Neuronal stem cell (in vitro differentiated cells): ENCODE results near the gene TTLL12.

Source experiments
- DNase-seq: peaks from one replicate; pipeline ENCODE4 v3.0.0-alpha.2; 2013; ENCODE audit warnings: low spot score
- H2AFZ ChIP-seq: one replicate; pipeline ENCODE4 v1.6.1; 2013; ENCODE audit warnings: mild to moderate bottlenecking, low read length, inconsistent platforms
- H2AK5ac ChIP-seq: 2 replicates; pipeline ENCODE4 v1.6.1; 2013; ENCODE audit warnings: low read depth, mild to moderate bottlenecking, inconsistent platforms, low read length, moderate library complexity, mixed read lengths
- H2BK120ac ChIP-seq: 2 replicates; pipeline ENCODE4 v1.6.1; 2013; ENCODE audit warnings: low read depth, mild to moderate bottlenecking, inconsistent platforms, low read length, moderate library complexity, mixed read lengths
- H2BK12ac ChIP-seq: one replicate; pipeline ENCODE4 v1.6.1; 2013; ENCODE audit warnings: low read length, inconsistent platforms
- H2BK15ac ChIP-seq: 2 replicates; pipeline ENCODE4 v1.6.1; 2013; ENCODE audit warnings: mild to moderate bottlenecking, low read length, inconsistent platforms, mixed read lengths
- H2BK5ac ChIP-seq: one replicate; pipeline ENCODE4 v1.6.1; 2013; ENCODE audit warnings: inconsistent platforms, mild to moderate bottlenecking, low read length, moderate library complexity
- H3K14ac ChIP-seq: one replicate; pipeline ENCODE4 v1.6.1; 2013; ENCODE audit warnings: low read length, inconsistent platforms
- H3K18ac ChIP-seq: 2 replicates; pipeline ENCODE4 v1.6.1; 2013; ENCODE audit warnings: low read length, inconsistent platforms
- H3K23ac ChIP-seq: 2 replicates; pipeline ENCODE4 v1.6.1; 2013; ENCODE audit warnings: low read depth, mild to moderate bottlenecking, mixed read lengths, low read length, inconsistent platforms; ENCODE audit not compliant: poor library complexity
- H3K27ac ChIP-seq: replicated peaks from 3 replicates; pipeline ENCODE4 v1.5.1; 2013; ENCODE audit warnings: low read length, inconsistent platforms
- H3K27me3 ChIP-seq, 3 experiments: 2 replicates each; pipeline ENCODE4 v1.6.1; 2013; ENCODE audit warnings: low read length in 3 of 3, mild to moderate bottlenecking in 2 of 3, inconsistent platforms in 1 of 3, low read depth in 1 of 3, mixed read lengths in 1 of 3, moderate library complexity in 1 of 3; ENCODE audit not compliant: control insufficient read depth in 3 of 3, insufficient read depth in 3 of 3
- H3K36me3 ChIP-seq, 2 donors: replicated peaks in 1 of 2; 2 replicates each; pipeline ENCODE4 v1.6.1; 2013; ENCODE audit warnings: low read length in 2 of 2; ENCODE audit not compliant: control insufficient read depth in 2 of 2, insufficient read depth in 2 of 2
- H3K4ac ChIP-seq: 2 replicates; pipeline ENCODE4 v1.6.1; 2013; ENCODE audit warnings: inconsistent platforms, mild to moderate bottlenecking, low read length, moderate library complexity
- H3K4me1 ChIP-seq, 2 donors: 1 replicate in 1 of 2; 2 replicates in 1 of 2; pipeline ENCODE4 v1.6.1; 2013; ENCODE audit warnings: low read length in 2 of 2, low read depth in 1 of 2; ENCODE audit not compliant: control insufficient read depth in 2 of 2, insufficient read depth in 1 of 2
- H3K4me2 ChIP-seq: one replicate; pipeline ENCODE4 v1.6.1; 2013; ENCODE audit warnings: mild to moderate bottlenecking, low read length, inconsistent platforms; ENCODE audit not compliant: insufficient read depth, poor library complexity, severe bottlenecking
- H3K4me3 ChIP-seq, 2 donors: 2 replicates each; pipeline ENCODE4 v1.5.1; 2013; ENCODE audit warnings: low read length in 2 of 2, mild to moderate bottlenecking in 2 of 2, inconsistent platforms in 1 of 2, moderate library complexity in 1 of 2
- H3K79me1 ChIP-seq: one replicate; pipeline ENCODE4 v1.6.1; 2013; ENCODE audit warnings: low read depth, mild to moderate bottlenecking, inconsistent platforms, low read length, moderate library complexity
- H3K9ac ChIP-seq: one replicate; pipeline ENCODE4 v1.6.1; 2013; ENCODE audit warnings: mild to moderate bottlenecking, low read depth, low read length, inconsistent platforms; ENCODE audit not compliant: poor library complexity
- H3K9me3 ChIP-seq, 2 donors: replicated peaks in 1 of 2; 2 replicates each; pipeline versions ENCODE3 to v1.6.1; 2013; ENCODE audit warnings: low read length in 2 of 2, mild to moderate bottlenecking in 2 of 2, inconsistent platforms in 1 of 2, low read depth in 1 of 2, mixed read lengths in 1 of 2, moderate library complexity in 1 of 2; ENCODE audit not compliant: control insufficient read depth in 2 of 2, insufficient read depth in 1 of 2
- H4K8ac ChIP-seq: one replicate; pipeline ENCODE4 v1.6.1; 2013; ENCODE audit warnings: low read depth, mild to moderate bottlenecking, inconsistent platforms, low read length, moderate library complexity
- H4K91ac ChIP-seq: one replicate; pipeline ENCODE4 v1.6.1; 2013; ENCODE audit warnings: low read length, low read depth, mild to moderate bottlenecking, inconsistent platforms; ENCODE audit not compliant: poor library complexity
- WGBS, 2 donors: extraction: QIAGEN DNeasy Blood & Tissue Kit; methylation state at CpG; one replicate each; pipeline ENCODE4 v1.1.7; 2013; ENCODE audit warnings: missing lambda C conversion rate in 2 of 2, mixed read lengths in 1 of 2; ENCODE audit not compliant: insufficient read length in 2 of 2, insufficient replicate concordance in 1 of 2; ENCODE audit errors: extremely low coverage in 2 of 2; 5-methylcytosine and 5-hydroxymethylcytosine counted together

Gene TTLL12

GRCh38 chr22:43230571-43230970, 43.6 kb upstream of the TTLL12 start:
- H3K27me3 ChIP-seq: peaks cover 0 to 5% (median 0%) of the 10 kb centered on the region in 3 experiments
- no peak overlapping the region for H3K9ac ChIP-seq
- peaks cover 3% of the 10 kb centered on the region for H3K79me1 ChIP-seq
- no peak overlapping the region for H2BK120ac ChIP-seq
- DNase-seq: no peak
- peak overlapping the region; percentile 23 for H4K8ac ChIP-seq
- H3K4me1 ChIP-seq: peaks cover 16 to 44% of the 10 kb centered on the region in 2 donors
- no peaks in the 10 kb centered on the region for H3K9me3 ChIP-seq
- no CpG with 5 or more reads among the region's 9 CpGs for WGBS, 2 donors
- H3K14ac ChIP-seq: no peak overlapping the region
- peak overlapping the region; percentile 82 for H3K18ac ChIP-seq
- H3K23ac ChIP-seq: peak overlapping the region; percentile 78
- H2BK15ac ChIP-seq: no peak overlapping the region
- no peak overlapping the region for H3K4me2 ChIP-seq
- H3K4ac ChIP-seq: no peak overlapping the region
- H3K36me3 ChIP-seq: peaks cover 0 to 27% of the 10 kb centered on the region in 2 donors
- no peak overlapping the region for H4K91ac ChIP-seq
- no peak overlapping the region for H2BK5ac ChIP-seq
- no peak overlapping the region for H2AFZ ChIP-seq
- H3K27ac ChIP-seq: no peak overlapping the region
- peak overlapping the region; percentile 70 for H2AK5ac ChIP-seq
- H2BK12ac ChIP-seq: no peak overlapping the region
- no peak overlapping the region for H3K4me3 ChIP-seq

GRCh38 chr22:43228863-43229262, 41.9 kb upstream of the TTLL12 start:
- H4K91ac ChIP-seq: no peak overlapping the region
- H3K27ac ChIP-seq: no peak overlapping the region
- H3K9ac ChIP-seq: peak overlapping the region; percentile 5
- no peak overlapping the region for H2BK12ac ChIP-seq
- H3K14ac ChIP-seq: no peak overlapping the region
- no peak overlapping the region for H4K8ac ChIP-seq
- no peak overlapping the region for H2BK5ac ChIP-seq
- H2BK15ac ChIP-seq: no peak overlapping the region
- no peak for DNase-seq
- H3K4me1 ChIP-seq: peaks cover 14 to 26% of the 10 kb centered on the region in 2 donors
- no peaks in the 10 kb centered on the region for H3K9me3 ChIP-seq
- H2AK5ac ChIP-seq: no peak overlapping the region
- H3K79me1 ChIP-seq: peaks cover 3% of the 10 kb centered on the region
- H3K23ac ChIP-seq: peak overlapping the region; percentile 14
- H3K4ac ChIP-seq: no peak overlapping the region
- no CpG with 5 or more reads among the region's 19 CpGs for WGBS, 2 donors
- peaks cover 0 to 30% of the 10 kb centered on the region in 2 donors for H3K36me3 ChIP-seq
- H3K27me3 ChIP-seq: peaks cover 0 to 16% (median 0%) of the 10 kb centered on the region in 3 experiments
- H3K18ac ChIP-seq: no peak overlapping the region
- H3K4me2 ChIP-seq: no peak overlapping the region
- H2AFZ ChIP-seq: no peak overlapping the region
- H2BK120ac ChIP-seq: no peak overlapping the region
- no peak overlapping the region for H3K4me3 ChIP-seq

- Histone ChIP-seq H3K79me1 (peaks cover 3% of the 10 kb centered on the region), H2AFZ (no peak overlapping the region), H2BK12ac (no peak overlapping the region), H2AK5ac (no peak overlapping the region), H3K27ac (no peak overlapping the region), H3K23ac (no peak overlapping the region), H3K4me1 (peaks cover 14 to 22% of the 10 kb centered on the region in 2 donors), H2BK15ac (no peak overlapping the region), H3K27me3 (peaks cover 0 to 20% (median 0%) of the 10 kb centered on the region in 3 experiments), H3K14ac (no peak overlapping the region), H2BK120ac (no peak overlapping the region), H3K4me3 (no peak overlapping the region), H3K9ac (no peak overlapping the region), H3K4me2 (no peak overlapping the region), H4K91ac (no peak overlapping the region), H3K9me3 (no peaks in the 10 kb centered on the region), H3K36me3 (peaks cover 0 to 26% of the 10 kb centered on the region in 2 donors), H2BK5ac (no peak overlapping the region), H4K8ac (no peak overlapping the region), H3K18ac (no peak overlapping the region), H3K4ac (no peak overlapping the region)
- WGBS, 2 donors: no CpG with 5 or more reads among the region's 8 CpGs
- DNase-seq: no peak
Observed at GRCh38 chr22:43228330-43228729, 41.4 kb upstream of the TTLL12 start.

GRCh38 chr22:43227239-43227630, 40.3 kb upstream of the TTLL12 start:
- no peak overlapping the region for H3K4ac ChIP-seq
- no peak overlapping the region for H3K27ac ChIP-seq
- no CpG with 5 or more reads among the region's 17 CpGs for WGBS, 2 donors
- H2BK5ac ChIP-seq: peak overlapping the region; percentile 89
- no peak overlapping the region for H4K91ac ChIP-seq
- H3K14ac ChIP-seq: peak overlapping the region; percentile 1
- no peak overlapping the region for H3K4me3 ChIP-seq
- H2BK15ac ChIP-seq: no peak overlapping the region
- peak overlapping the region; percentile 77 for H3K23ac ChIP-seq
- peak overlapping the region; percentile 71 for H3K9ac ChIP-seq
- no peaks in the 10 kb centered on the region for H3K9me3 ChIP-seq
- no peak overlapping the region for H2BK120ac ChIP-seq
- H3K4me2 ChIP-seq: no peak overlapping the region
- no peak for DNase-seq
- H4K8ac ChIP-seq: peak overlapping the region; percentile 49
- H3K79me1 ChIP-seq: peaks cover 5% of the 10 kb centered on the region
- peak overlapping the region; percentile 8 for H2BK12ac ChIP-seq
- H2AFZ ChIP-seq: peak overlapping the region; percentile 80
- H3K4me1 ChIP-seq: peaks cover 14 to 21% of the 10 kb centered on the region in 2 donors
- peak overlapping the region; percentile 74 for H3K18ac ChIP-seq
- peak overlapping the region; percentile 38 for H2AK5ac ChIP-seq
- peaks cover 0 to 32% of the 10 kb centered on the region in 2 donors for H3K36me3 ChIP-seq
- H3K27me3 ChIP-seq: peaks cover 0 to 27% (median 0%) of the 10 kb centered on the region in 3 experiments
